Measurements from ENCODE around the gene TRAPPC6A. TPM values are rescaled to one million over a fixed set of nuclear protein-coding genes. Genes with fewer than 3 reads are reported as not detected.

TRAPPC6A gene
- total and polyA plus RNA-seq, 2 experiments from 2014 or later = 11.2 to 18.8 TPM

DNA sequence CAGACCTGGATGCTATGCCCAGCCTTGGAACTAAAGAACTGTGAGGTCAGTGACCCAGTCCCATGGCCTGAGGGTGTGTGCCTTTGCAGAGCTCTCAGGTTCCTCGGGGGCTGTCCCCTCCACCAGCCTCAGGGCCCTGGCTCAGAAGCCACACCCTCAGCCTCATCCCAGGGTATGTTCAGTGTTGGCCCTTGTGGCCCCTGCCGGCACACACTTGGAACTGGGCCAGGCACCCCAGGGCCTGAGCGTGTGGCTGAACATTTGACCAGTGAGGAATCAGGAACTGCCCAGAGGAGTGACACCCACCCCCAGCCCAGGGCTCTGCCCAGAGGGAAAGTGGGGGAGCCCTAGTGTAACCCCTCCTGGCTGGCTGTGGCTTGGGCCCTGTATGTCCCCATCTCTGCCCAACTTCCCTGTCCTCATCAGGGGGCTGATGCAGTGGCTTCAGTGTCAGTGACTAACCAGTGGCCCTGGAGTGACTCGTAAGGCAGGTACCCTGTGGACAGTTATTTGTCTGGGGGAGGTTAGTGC is 27.2 kb downstream of the TRAPPC6A start:
- H4K20me1 ChIP-seq (ENCODE audit: insufficient read depth) = no peaks in the 10 kb centered on the region
- H3K9ac ChIP-seq = no peak overlapping the region
- no peaks in the 10 kb centered on the region for H3K9me3 ChIP-seq (ENCODE audit: low read depth)
- H3F3A ChIP-seq (ENCODE audit: insufficient read depth) = no peaks in the 10 kb centered on the region
- no peaks in the 10 kb centered on the region for H3K36me3 ChIP-seq (ENCODE audit: low read depth)
- no peak overlapping the region for H2AFZ ChIP-seq
- WGBS, 2 experiments (ENCODE audit: low coverage in 1 of 2, low lambda C conversion rate in 2 of 2, missing lambda C conversion rate in 2 of 2) = 65 to 79% methylated on average over 4 of the region's 4 CpGs
- DNase-seq = no peak
- H3K79me2 ChIP-seq (ENCODE audit: insufficient read depth) = no peaks in the 10 kb centered on the region
- no peaks in the 10 kb centered on the region for H3K27me3 ChIP-seq (replicated peaks; ENCODE audit: insufficient read depth)
- no peak for TF ChIP-seq EZH2 (IDR thresholded peaks at IDR 0.05; ENCODE audit: insufficient read depth, poor library complexity, severe bottlenecking)
- TF ChIP-seq EZH2phosphoT487 (IDR thresholded peaks at IDR 0.05; ENCODE audit: insufficient read depth, low read depth) = no peak
- in situ Hi-C loops (cut with MboI) = no loop called here
- H3K4me3 ChIP-seq = no peak overlapping the region
- no peak overlapping the region for H3K27ac ChIP-seq
- H3K9me2 ChIP-seq (ENCODE audit: insufficient read depth) = no peaks in the 10 kb centered on the region
- H3K4me1 ChIP-seq (ENCODE audit: insufficient read depth) = peaks cover 6% of the 10 kb centered on the region; the same call in 1 of the 2 replicates
- no peak overlapping the region for H3K4me2 ChIP-seq (ENCODE audit: unreplicated experiment)

DNA sequence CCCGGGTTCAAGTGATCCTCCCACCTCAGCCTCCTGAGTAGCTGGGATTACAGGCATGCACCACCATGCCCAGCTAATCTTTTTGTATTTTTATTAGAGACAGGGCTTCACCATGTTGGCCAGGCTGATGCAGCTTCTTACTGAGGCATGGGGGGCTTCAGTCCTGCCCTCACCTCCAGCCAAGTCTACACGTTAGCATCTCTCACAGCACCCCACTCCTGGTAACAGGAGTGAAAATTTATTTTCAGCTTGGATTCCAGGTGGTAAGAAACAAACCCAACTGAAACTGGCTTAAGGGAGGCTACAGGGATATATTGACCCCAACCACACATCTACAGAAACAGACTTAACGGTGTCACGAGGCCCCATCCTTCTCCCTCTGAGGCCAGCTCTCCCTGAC is 27.9 kb downstream of the TRAPPC6A start:
- H3K27me3 ChIP-seq (replicated peaks; ENCODE audit: insufficient read depth) = no peaks in the 10 kb centered on the region

DNA sequence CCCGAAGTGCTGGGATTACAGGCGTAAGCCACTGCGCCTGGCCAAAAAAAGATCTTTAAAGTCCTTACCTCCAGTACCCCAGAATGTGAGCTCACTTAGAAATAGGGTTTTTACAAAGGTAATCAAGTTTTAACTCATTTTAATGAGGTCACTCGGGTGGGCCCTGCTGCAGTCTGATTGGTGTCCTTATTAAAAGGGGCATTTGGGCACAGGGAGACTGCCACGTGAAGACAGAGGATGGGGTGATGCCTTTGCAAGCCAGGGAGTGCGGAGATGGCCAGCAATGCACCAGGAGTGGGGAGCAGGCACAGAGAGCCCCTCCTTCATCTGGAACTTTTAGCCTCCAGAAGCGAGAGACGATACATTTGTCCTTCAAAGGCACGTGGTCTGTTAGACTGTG is 28.9 kb downstream of the TRAPPC6A start:
- Histone ChIP-seq H3K4me1 (ENCODE audit: insufficient read depth) (no peaks in the 10 kb centered on the region), H3K27me3 (replicated peaks; ENCODE audit: insufficient read depth) (no peaks in the 10 kb centered on the region), H3K27ac (no peak overlapping the region), H3F3A (ENCODE audit: insufficient read depth) (no peaks in the 10 kb centered on the region), H3K4me3 (no peak overlapping the region), H3K9me2 (ENCODE audit: insufficient read depth) (no peaks in the 10 kb centered on the region), H3K4me2 (ENCODE audit: unreplicated experiment) (no peak overlapping the region), H3K36me3 (ENCODE audit: low read depth) (no peaks in the 10 kb centered on the region), H4K20me1 (ENCODE audit: insufficient read depth) (no peaks in the 10 kb centered on the region), H3K9me3 (ENCODE audit: low read depth) (no peaks in the 10 kb centered on the region), H3K79me2 (ENCODE audit: insufficient read depth) (no peaks in the 10 kb centered on the region), H2AFZ (no peak overlapping the region), H3K9ac (no peak overlapping the region)
- DNase-seq = no peak
- TF ChIP-seq EZH2phosphoT487 (IDR thresholded peaks at IDR 0.05; ENCODE audit: insufficient read depth, low read depth) (no peak), EZH2 (IDR thresholded peaks at IDR 0.05; ENCODE audit: insufficient read depth, poor library complexity, severe bottlenecking) (no peak)
- WGBS, 2 experiments (ENCODE audit: low coverage in 1 of 2, low lambda C conversion rate in 2 of 2, missing lambda C conversion rate in 2 of 2) = 75 to 77% methylated on average over 9 of the region's 9 CpGs
- in situ Hi-C loops (cut with MboI) = no loop called here

More for the DNA sequence above, 27.9 kb downstream of the TRAPPC6A start:
- H3F3A ChIP-seq (ENCODE audit: insufficient read depth) = no peaks in the 10 kb centered on the region
- 68 to 76% methylated on average over 4 of the region's 4 CpGs for WGBS, 2 experiments (ENCODE audit: low coverage in 1 of 2, low lambda C conversion rate in 2 of 2, missing lambda C conversion rate in 2 of 2)
- H4K20me1 ChIP-seq (ENCODE audit: insufficient read depth) = no peaks in the 10 kb centered on the region
- no peak for TF ChIP-seq EZH2 (IDR thresholded peaks at IDR 0.05; ENCODE audit: insufficient read depth, poor library complexity, severe bottlenecking)
- TF ChIP-seq EZH2phosphoT487 (IDR thresholded peaks at IDR 0.05; ENCODE audit: insufficient read depth, low read depth) = no peak
- H3K36me3 ChIP-seq (ENCODE audit: low read depth) = no peaks in the 10 kb centered on the region
- no peak overlapping the region for H3K4me2 ChIP-seq (ENCODE audit: unreplicated experiment)
- DNase-seq = no peak
- H2AFZ ChIP-seq = no peak overlapping the region
- no peak overlapping the region for H3K27ac ChIP-seq
- H3K9ac ChIP-seq = no peak overlapping the region
- H3K4me3 ChIP-seq = no peak overlapping the region
- H3K4me1 ChIP-seq (ENCODE audit: insufficient read depth) = peaks cover 6% of the 10 kb centered on the region; the same call in 1 of the 2 replicates
- in situ Hi-C loops (cut with MboI) = no loop called here
- no peaks in the 10 kb centered on the region for H3K9me2 ChIP-seq (ENCODE audit: insufficient read depth)
- no peaks in the 10 kb centered on the region for H3K9me3 ChIP-seq (ENCODE audit: low read depth)
- no peaks in the 10 kb centered on the region for H3K79me2 ChIP-seq (ENCODE audit: insufficient read depth)

DNA sequence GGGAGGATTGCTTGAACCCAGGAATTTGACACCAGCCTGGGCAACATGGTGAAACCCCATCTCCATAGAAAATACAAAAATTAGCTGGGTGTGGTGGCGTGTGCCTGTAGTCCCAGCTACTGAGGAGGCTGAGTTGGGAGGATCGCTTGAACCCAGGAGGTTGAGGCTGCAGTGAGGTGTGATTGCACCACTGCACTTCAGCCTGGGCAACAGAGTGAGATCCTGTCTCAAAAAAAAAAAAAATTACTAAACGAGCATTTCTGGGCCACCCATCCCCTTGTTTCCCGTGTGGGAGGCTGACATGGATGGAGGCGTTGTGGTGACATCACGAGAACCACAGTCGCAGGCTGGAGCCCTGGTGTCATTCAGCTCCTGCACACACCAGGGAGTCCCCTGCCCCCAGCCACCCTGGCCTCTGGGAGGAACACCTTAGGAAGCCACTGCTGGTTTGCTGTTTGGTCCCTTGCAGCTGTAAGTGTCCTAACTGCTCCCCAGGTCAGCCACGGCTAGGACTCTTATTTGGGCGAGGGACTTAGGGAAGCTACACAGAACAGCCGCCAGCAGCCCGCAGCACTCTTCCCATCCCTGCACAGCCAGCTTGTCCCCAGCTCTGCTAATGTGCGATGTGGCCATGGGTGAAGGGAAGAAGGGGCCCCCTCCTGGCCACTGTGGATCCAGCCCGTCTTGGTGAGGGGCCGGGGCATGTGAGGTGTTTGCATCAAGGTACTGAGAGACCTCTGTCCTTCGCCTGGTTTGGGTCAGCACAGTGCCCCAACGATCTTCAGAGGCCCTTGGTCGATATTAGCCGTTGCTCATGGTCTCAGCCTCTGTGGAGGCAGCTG is 30.0 kb downstream of the TRAPPC6A start:
- Histone ChIP-seq H3K4me2 (ENCODE audit: unreplicated experiment) (no peak overlapping the region), H4K20me1 (ENCODE audit: insufficient read depth) (no peaks in the 10 kb centered on the region), H3K27ac (no peak overlapping the region), H3F3A (ENCODE audit: insufficient read depth) (no peaks in the 10 kb centered on the region), H3K4me3 (no peak overlapping the region), H3K9ac (no peak overlapping the region), H3K9me2 (ENCODE audit: insufficient read depth) (no peaks in the 10 kb centered on the region), H3K36me3 (ENCODE audit: low read depth) (no peaks in the 10 kb centered on the region), H3K27me3 (replicated peaks; ENCODE audit: insufficient read depth) (no peaks in the 10 kb centered on the region), H3K4me1 (ENCODE audit: insufficient read depth) (no peaks in the 10 kb centered on the region), H3K79me2 (ENCODE audit: insufficient read depth) (no peaks in the 10 kb centered on the region), H3K9me3 (ENCODE audit: low read depth) (no peaks in the 10 kb centered on the region), H2AFZ (no peak overlapping the region)
- DNase-seq = no peak
- in situ Hi-C loops (cut with MboI) = no loop called here
- TF ChIP-seq EZH2phosphoT487 (IDR thresholded peaks at IDR 0.05; ENCODE audit: insufficient read depth, low read depth) = no peak
- 79 to 85% methylated on average over 18 of the region's 18 CpGs for WGBS, 2 experiments (ENCODE audit: low coverage in 1 of 2, low lambda C conversion rate in 2 of 2, missing lambda C conversion rate in 2 of 2)
